GM13976 (cell line): ENCODE measurements around the gene GABRB2.

Experiments used
- DNase-seq: peaks from one replicate; pipeline ENCODE4 v3.0.0; 2012; ENCODE audit warnings: low spot score
- in situ Hi-C: fragments of 300-500 bp; cut with MboI; formaldehyde crosslinking; loops from one replicate; pipeline ENCODE4 v1.12.0; 2022; ENCODE audit warnings: low sequenced_read_pairs, mixed read lengths, inconsistent platforms; ENCODE audit not compliant: unreplicated experiment
- TF ChIP-seq, protein P1 (sequence below): IDR thresholded peaks from 2 replicates; pipeline ENCODE4 v1.5.1; 2012; ENCODE audit warnings: borderline replicate concordance, mild to moderate bottlenecking; ENCODE audit not compliant: insufficient read depth; ENCODE audit errors: extremely low read depth, missing control alignments, control extremely low read depth

Gene GABRB2

DNA sequence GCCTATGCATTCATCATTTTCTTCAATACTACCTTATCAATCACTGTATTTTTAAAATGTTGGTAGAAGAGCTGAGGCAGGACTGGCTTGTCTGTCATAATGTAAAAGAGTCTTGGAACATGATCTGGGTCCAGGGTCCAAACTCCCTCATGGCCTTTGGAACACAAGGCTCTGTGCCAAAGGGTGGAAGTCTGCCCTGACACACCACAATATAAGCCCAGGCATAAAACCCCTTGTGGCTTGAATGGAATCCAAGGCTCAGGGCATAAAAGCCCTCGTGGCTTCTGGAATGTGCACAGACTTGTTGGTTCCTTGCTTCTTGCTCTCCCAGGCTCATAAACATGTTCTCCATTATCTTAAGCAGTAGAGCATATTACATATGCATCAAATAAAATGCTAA lies 48.0 kb downstream of the GABRB2 start:
- TF ChIP-seq, protein P1, sequence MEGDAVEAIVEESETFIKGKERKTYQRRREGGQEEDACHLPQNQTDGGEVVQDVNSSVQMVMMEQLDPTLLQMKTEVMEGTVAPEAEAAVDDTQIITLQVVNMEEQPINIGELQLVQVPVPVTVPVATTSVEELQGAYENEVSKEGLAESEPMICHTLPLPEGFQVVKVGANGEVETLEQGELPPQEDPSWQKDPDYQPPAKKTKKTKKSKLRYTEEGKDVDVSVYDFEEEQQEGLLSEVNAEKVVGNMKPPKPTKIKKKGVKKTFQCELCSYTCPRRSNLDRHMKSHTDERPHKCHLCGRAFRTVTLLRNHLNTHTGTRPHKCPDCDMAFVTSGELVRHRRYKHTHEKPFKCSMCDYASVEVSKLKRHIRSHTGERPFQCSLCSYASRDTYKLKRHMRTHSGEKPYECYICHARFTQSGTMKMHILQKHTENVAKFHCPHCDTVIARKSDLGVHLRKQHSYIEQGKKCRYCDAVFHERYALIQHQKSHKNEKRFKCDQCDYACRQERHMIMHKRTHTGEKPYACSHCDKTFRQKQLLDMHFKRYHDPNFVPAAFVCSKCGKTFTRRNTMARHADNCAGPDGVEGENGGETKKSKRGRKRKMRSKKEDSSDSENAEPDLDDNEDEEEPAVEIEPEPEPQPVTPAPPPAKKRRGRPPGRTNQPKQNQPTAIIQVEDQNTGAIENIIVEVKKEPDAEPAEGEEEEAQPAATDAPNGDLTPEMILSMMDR, result no peak
- no peak for DNase-seq
- in situ Hi-C loops, result no loop called here

DNA sequence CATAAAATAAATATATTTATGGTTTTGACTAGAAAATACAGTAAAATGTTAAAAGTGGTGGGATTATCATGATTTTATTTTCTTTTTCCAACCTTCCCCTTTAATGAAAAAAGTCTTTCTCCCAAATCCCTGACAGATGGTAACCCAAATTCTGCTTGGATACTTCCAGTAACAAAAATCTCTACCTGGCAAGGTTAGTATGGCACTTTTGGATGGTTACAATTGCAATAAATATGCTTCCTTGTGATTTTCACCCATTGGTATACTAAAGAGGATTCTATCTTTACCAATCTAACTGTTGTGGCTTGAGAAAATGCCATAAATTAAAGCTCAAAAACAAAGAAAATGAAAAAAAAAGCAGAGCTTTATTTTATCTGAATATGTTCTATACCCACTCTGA lies 62.8 kb downstream of the GABRB2 start:
- no peak for DNase-seq
- TF ChIP-seq, protein P1, result no peak
- in situ Hi-C loops, result no loop called here

DNA sequence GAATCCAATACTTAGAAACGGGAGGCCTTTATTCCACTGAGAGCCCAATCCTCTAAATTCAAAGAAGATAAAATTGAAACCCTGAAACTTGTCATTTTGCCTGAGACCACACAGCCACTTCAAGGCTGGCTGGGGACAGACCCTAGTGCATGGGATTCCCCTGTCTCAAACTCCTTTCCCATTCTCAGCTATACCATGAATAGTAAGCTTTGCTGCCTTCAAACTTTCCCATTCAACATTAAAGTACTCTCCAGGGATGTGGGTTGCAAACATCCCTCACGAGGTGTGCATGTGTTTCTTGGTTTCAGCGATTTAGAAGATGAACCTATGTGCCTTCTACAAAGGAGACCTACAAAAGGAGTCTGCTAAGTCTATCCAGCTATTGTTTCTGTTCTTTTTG lies 64.6 kb downstream of the GABRB2 start:
- TF ChIP-seq, protein P1, result no peak
- no peak for DNase-seq
- in situ Hi-C loops, result no loop called here

DNA sequence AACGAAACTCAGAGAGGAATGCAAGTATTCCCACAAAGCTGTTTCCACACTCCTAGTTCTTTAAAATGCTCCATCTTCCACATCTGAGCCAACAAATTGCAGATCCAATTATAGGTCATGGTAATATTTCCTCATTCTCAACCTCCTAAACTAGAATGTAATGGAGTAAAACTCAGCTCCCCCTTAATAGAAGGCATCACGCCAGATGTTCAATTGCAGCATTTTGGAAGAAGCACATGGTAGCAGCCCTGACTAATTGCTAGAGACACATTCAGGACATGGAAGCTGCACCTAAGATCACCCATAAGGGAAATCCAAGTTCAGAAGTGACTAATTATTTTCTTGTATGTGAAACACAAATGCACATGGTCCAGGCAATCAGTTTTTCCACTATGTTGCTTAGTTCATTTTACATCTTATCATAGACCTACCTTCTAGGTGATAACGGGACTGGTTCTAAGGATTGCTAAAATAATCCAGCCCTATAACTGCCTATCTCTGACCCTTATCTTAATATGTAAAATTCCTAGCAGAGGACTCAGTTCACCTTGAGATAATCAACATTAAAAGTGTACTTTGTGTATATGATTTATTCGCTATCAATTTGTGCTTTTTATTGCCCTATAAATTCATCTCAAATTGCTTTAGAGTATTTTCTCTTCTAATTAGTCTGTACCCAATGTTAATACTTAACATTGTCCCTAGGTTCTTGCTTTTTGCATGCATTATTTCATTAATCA lies 75.1 kb downstream of the GABRB2 start:
- in situ Hi-C loops, result no loop called here
- no peak for DNase-seq
- TF ChIP-seq, protein P1, result no peak

DNA sequence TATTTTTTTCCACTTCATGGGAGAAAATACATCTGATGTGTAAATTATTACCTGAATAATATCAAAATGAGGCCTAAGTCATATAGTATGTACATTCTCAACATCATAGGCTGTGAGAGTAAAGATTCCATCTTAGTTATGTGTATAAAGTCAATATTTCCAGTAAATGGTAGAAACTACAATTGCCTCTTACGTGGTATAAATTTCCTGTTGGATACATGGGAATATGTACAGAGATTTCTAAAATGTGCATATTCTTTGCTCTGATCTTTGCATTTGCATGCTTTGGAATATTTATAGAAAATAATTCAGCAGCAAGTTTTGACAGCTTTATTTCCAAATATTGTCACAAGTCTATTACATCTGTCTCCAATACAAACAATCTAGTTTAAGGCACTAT lies 78.8 kb downstream of the GABRB2 start:
- no peak for DNase-seq
- in situ Hi-C loops, result no loop called here
- TF ChIP-seq, protein P1, result no peak

DNA sequence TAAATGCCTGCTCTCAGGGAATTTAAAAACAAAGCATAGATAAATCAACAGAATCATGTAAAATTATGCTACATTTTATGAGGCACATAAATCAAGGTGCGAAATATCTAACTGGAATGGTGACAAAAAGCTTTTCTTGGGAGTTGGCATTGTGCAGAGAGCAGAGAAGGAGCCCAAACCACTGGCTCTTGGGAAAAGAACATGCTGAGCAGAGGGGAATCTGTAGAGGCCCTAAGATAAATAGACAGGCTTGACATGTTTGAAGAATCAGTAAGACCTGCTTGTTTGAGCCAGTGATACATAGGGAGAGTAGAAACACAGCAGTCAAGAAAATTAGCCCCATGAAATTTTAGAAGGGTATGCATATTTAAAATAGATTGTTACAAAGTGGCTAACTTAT lies 85.8 kb downstream of the GABRB2 start:
- in situ Hi-C loops, result no loop called here
- TF ChIP-seq, protein P1, result no peak
- DNase-seq, result no peak

DNA sequence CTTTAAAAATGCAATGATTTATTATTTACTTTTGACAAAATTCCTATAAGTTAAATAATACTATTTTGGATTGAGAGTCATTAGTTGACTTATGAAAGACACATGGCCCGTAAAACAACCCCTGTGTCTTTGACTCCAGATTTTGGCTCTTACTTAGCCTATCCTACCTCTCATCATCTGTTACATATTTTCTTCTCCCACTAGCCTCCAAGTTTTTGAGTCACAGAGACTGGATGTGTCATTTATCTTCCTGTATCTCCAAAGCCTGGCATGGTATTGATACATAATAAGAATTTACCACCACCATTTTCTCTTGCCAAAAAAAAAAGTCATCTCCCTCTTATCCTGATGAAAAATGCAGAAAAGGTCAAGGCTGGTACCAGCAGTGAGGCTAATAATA lies 99.9 kb downstream of the GABRB2 start:
- in situ Hi-C loops, result no loop called here
- DNase-seq, result no peak
- TF ChIP-seq, protein P1, result no peak
